ENCODE data around the gene SMIM35.

GRCh38 chr11:118016104-118016503, 70.7 kb downstream of the SMIM35 start:
- TF ChIP-seq, protein P1, sequence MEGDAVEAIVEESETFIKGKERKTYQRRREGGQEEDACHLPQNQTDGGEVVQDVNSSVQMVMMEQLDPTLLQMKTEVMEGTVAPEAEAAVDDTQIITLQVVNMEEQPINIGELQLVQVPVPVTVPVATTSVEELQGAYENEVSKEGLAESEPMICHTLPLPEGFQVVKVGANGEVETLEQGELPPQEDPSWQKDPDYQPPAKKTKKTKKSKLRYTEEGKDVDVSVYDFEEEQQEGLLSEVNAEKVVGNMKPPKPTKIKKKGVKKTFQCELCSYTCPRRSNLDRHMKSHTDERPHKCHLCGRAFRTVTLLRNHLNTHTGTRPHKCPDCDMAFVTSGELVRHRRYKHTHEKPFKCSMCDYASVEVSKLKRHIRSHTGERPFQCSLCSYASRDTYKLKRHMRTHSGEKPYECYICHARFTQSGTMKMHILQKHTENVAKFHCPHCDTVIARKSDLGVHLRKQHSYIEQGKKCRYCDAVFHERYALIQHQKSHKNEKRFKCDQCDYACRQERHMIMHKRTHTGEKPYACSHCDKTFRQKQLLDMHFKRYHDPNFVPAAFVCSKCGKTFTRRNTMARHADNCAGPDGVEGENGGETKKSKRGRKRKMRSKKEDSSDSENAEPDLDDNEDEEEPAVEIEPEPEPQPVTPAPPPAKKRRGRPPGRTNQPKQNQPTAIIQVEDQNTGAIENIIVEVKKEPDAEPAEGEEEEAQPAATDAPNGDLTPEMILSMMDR (IDR thresholded peaks at IDR 0.05 in 4 of 5, conservative IDR thresholded peaks at IDR 0.05 in 1 of 5), result no peak
- TF ChIP-seq POLR2A (IDR thresholded peaks at IDR 0.05), result no peak

Data from gastrocnemius medialis (tissue), 4 donors.